Nephron progenitor cell (in vitro differentiated cells): ENCODE measurements around the gene GBX1.

ENCODE experiments used
- DNase-seq: peaks from one replicate; pipeline ENCODE4 v3.0.0; 2021
- H3K27ac Mint-ChIP-seq: 2 replicates; pipeline ENCODE4 v1.8.0; 2021; ENCODE audit warnings: mild to moderate bottlenecking, moderate library complexity, mixed read lengths
- H3K27me3 Mint-ChIP-seq: 2 replicates; pipeline ENCODE4 v1.8.0; 2021; ENCODE audit warnings: mild to moderate bottlenecking, low read depth, mixed read lengths; ENCODE audit not compliant: poor library complexity
- H3K36me3 Mint-ChIP-seq: 2 replicates; pipeline ENCODE4 v1.8.0; 2021; ENCODE audit warnings: low read depth, mixed read lengths
- H3K4me1 Mint-ChIP-seq: 2 replicates; pipeline ENCODE4 v1.8.0; 2021; ENCODE audit warnings: mixed read lengths
- H3K4me3 Mint-ChIP-seq: 2 replicates; pipeline ENCODE4 v1.8.0; 2021; ENCODE audit warnings: mild to moderate bottlenecking, moderate library complexity, mixed read lengths
- H3K9me3 Mint-ChIP-seq: 2 replicates; pipeline ENCODE4 v1.8.0; 2021; ENCODE audit warnings: mild to moderate bottlenecking, moderate library complexity, mixed read lengths
- TF ChIP-seq, protein P1 (sequence below): fragments of 200-600 bp; sonication (generic); IDR thresholded peaks from 2 replicates; pipeline ENCODE4 v1.5.0; 2021; ENCODE audit warnings: antibody characterized with exemption

Gene GBX1

DNA sequence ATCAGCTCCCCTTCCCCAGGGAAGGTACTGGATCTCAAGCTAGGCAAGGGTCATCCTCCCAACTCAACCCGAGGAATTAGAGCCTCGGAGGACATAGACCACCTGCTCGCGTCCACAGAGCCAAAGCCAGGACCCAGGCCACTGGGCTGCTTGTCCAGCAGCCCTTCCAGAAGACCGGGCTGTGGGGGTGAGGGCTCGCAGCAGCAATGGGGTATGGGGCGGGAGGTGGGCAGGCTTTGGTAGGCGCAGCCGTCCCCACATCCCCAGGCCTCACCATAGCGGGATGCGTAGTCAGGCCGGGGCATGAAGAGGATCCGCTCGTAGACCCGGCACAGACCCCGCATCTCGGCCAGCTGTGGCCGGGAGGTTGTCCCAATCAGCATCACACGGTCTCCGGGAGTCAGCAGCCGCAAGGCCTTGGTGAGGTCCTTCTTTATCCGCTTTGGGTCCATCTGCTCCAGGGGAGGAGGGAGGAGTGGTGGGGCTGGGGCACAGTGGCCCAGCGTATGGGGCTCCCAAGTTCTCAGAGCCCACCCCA is 24.6 kb upstream of the GBX1 start:
- Mint-ChIP-seq H3K27ac (no peak overlapping the region), H3K27me3 (peaks cover 39% of the 10 kb centered on the region), H3K4me3 (no peak overlapping the region), H3K4me1 (peaks cover 12% of the 10 kb centered on the region), H3K36me3 (no peaks in the 10 kb centered on the region), H3K9me3 (no peaks in the 10 kb centered on the region)
- DNase-seq = no peak
- TF ChIP-seq, protein P1, sequence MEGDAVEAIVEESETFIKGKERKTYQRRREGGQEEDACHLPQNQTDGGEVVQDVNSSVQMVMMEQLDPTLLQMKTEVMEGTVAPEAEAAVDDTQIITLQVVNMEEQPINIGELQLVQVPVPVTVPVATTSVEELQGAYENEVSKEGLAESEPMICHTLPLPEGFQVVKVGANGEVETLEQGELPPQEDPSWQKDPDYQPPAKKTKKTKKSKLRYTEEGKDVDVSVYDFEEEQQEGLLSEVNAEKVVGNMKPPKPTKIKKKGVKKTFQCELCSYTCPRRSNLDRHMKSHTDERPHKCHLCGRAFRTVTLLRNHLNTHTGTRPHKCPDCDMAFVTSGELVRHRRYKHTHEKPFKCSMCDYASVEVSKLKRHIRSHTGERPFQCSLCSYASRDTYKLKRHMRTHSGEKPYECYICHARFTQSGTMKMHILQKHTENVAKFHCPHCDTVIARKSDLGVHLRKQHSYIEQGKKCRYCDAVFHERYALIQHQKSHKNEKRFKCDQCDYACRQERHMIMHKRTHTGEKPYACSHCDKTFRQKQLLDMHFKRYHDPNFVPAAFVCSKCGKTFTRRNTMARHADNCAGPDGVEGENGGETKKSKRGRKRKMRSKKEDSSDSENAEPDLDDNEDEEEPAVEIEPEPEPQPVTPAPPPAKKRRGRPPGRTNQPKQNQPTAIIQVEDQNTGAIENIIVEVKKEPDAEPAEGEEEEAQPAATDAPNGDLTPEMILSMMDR = no peak

DNA sequence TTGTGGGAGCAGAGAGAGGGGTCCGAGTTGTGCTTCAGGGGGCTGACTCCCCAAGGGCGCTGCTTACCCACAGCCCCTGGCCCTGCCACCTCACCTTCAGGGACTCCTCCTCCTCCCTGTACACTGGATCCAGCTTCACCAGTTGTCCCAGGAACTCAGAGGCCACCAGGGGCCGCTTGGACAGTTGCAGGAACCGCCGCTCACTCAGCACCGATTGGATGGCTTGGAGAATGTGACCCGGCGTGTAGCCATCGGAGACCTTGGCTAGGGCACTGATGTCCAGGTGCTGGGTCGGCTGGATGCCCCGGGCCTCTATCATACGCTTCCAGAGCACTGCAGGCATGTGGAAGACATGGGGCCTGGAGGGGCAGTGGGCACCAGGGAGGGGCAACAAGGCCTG is 24.1 kb upstream of the GBX1 start:
- DNase-seq = no peak
- Mint-ChIP-seq H3K36me3 (no peaks in the 10 kb centered on the region), H3K4me3 (no peak overlapping the region), H3K27ac (no peak overlapping the region), H3K4me1 (peaks cover 17% of the 10 kb centered on the region), H3K9me3 (no peaks in the 10 kb centered on the region), H3K27me3 (peaks cover 39% of the 10 kb centered on the region)
- TF ChIP-seq, protein P1 = no peak

DNA sequence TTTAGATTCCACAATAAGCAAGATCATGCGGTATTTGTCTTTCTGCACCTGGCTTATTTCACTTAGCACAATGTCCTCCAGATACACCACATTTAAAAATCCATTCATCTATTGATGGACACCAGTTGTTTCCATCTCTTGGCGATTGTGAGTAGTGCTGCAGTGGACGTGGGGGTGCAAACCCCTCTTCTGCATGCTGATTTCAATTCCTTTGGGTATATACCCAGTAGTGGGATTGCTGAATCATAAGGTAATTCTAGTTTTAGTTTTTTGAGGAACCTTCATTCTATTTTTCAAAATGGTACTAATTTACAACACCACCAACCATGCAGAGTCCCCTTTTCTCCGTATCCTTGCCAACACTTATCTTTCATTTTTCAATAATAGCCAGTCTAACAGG is 21.5 kb upstream of the GBX1 start:
- H3K9me3 Mint-ChIP-seq = no peaks in the 10 kb centered on the region
- H3K4me3 Mint-ChIP-seq = no peak overlapping the region
- H3K27me3 Mint-ChIP-seq = peaks cover 43% of the 10 kb centered on the region
- TF ChIP-seq, protein P1 = no peak
- no peak overlapping the region for H3K27ac Mint-ChIP-seq
- H3K36me3 Mint-ChIP-seq = no peaks in the 10 kb centered on the region
- peaks cover 19% of the 10 kb centered on the region for H3K4me1 Mint-ChIP-seq
- DNase-seq = no peak

DNA sequence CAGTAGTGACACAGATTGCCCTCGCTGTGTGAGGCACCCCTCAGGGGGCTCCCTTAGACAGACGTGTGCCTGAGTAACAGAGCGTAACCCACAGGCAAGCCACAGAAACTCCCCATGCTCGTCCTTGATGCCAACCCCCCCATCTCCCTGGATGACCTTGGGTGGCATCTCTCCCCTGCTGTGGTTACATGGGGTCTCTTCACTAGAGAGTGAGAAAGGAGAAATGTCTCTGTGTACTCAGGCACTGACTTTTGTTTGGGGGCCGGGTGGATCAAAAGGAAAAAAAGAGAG is 20.7 kb upstream of the GBX1 start:
- TF ChIP-seq, protein P1 = no peak
- no peaks in the 10 kb centered on the region for H3K9me3 Mint-ChIP-seq
- H3K27me3 Mint-ChIP-seq = peaks cover 46% of the 10 kb centered on the region
- H3K36me3 Mint-ChIP-seq = no peaks in the 10 kb centered on the region
- H3K4me3 Mint-ChIP-seq = no peak overlapping the region
- no peak for DNase-seq
- H3K4me1 Mint-ChIP-seq = peaks cover 19% of the 10 kb centered on the region
- no peak overlapping the region for H3K27ac Mint-ChIP-seq

DNA sequence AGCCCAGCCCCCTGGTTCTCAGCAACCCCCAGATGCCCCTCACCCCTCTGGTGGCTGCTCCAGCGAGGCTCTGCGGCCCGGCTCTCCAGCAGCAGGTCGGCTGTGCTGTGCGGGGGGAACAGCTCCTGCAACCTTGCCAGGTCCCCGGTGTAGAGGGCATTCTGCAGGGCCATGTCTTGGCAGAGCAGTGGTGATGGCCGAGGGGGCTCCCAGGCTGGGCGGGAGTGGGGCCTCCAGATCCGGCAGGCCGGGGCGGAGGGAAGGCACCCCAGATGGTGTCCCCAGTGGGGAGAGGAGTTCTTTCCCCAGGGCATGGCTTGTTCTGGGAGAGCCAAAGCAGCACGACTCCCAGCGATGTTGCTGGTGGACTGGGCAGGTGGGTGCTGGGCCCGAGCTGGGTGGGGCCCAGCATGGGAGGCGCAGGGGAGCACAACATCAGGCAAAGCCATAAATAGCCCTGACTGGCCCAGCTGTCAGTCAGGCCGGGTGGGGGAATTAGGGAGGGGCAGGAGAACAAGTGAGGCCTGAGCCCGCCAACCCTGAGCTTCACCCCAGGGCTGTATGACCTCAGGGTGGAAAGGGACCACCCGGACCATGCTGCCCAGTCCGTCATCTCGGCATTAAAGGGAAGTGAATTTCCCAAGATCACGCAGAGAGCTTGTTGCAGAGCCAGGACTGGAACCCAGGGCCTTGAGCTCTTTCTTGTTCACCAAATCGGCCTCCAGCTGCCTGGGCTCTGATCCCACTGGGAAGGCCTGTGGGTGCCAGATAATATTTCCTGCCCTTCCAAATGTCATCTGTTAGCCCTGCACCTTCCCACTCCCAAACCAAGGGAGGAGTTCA is 20.1 kb upstream of the GBX1 start:
- H3K27me3 Mint-ChIP-seq = peaks cover 49% of the 10 kb centered on the region
- no peak for DNase-seq
- no peak overlapping the region for H3K4me3 Mint-ChIP-seq
- peaks cover 19% of the 10 kb centered on the region for H3K4me1 Mint-ChIP-seq
- no peak overlapping the region for H3K27ac Mint-ChIP-seq
- no peaks in the 10 kb centered on the region for H3K36me3 Mint-ChIP-seq
- no peaks in the 10 kb centered on the region for H3K9me3 Mint-ChIP-seq
- TF ChIP-seq, protein P1 = no peak
